ENCODE data around the gene MAD1L1.
"Not testable (repeated sequence)": the region's sequence is repeated elsewhere in the genome, so short reads cannot be mapped to it uniquely, and the experiment has no call there.

MAD1L1 gene

GRCh38 chr7:1931951-1932270 lies 300.8 kb downstream of the MAD1L1 start:
- DNase-seq: no peak

- DNase-seq: no peak
Measured at GRCh38 chr7:1931256-1931950, 301.3 kb downstream of the MAD1L1 start.

GRCh38 chr7:1930381-1931065 lies 302.2 kb downstream of the MAD1L1 start:
- no peak for DNase-seq

- DNase-seq: not testable (repeated sequence)
Measured at GRCh38 chr7:1929349-1929925, 303.3 kb downstream of the MAD1L1 start.

GRCh38 chr7:1928645-1929348 lies 303.9 kb downstream of the MAD1L1 start:
- no peak for DNase-seq

GRCh38 chr7:1927937-1928644 lies 304.7 kb downstream of the MAD1L1 start:
- no peak for DNase-seq

GRCh38 chr7:1926908-1927306 lies 305.8 kb downstream of the MAD1L1 start:
- no peak for DNase-seq

- DNase-seq: no peak
Measured at GRCh38 chr7:1925973-1926907, 306.5 kb downstream of the MAD1L1 start.

GRCh38 chr7:1925349-1925748 lies 307.4 kb downstream of the MAD1L1 start:
- DNase-seq: no peak

GRCh38 chr7:1924258-1924817 lies 308.4 kb downstream of the MAD1L1 start:
- no peak for DNase-seq

GRCh38 chr7:1923409-1924257 lies 309.1 kb downstream of the MAD1L1 start:
- DNase-seq: no peak

- no peak for DNase-seq
Measured at GRCh38 chr7:1922870-1923236, 309.9 kb downstream of the MAD1L1 start.

- no peak for DNase-seq
Measured at GRCh38 chr7:1922071-1922869, 310.5 kb downstream of the MAD1L1 start.

- no peak for DNase-seq
Measured at GRCh38 chr7:1920881-1921280, 311.9 kb downstream of the MAD1L1 start.

GRCh38 chr7:1920266-1920681 lies 312.5 kb downstream of the MAD1L1 start:
- peak; percentile 52 for DNase-seq

GRCh38 chr7:1919539-1920265 lies 313.0 kb downstream of the MAD1L1 start:
- no peak for DNase-seq

- DNase-seq: no peak
Measured at GRCh38 chr7:1918881-1919525, 313.7 kb downstream of the MAD1L1 start.

GRCh38 chr7:1918063-1918645 lies 314.6 kb downstream of the MAD1L1 start:
- no peak for DNase-seq

Data from activated gamma-delta T cell treated with Interleukin-2 at 50 U/mL for 16 hours (primary cell).